ENCODE results near the gene ILRUN.

GRCh38 chr6:34714663-34715062, 18.1 kb upstream of the ILRUN start:
- TF ChIP-seq BCL11A (IDR thresholded peaks at IDR 0.05; ENCODE audit: low read depth in 2 of 2, low read length in 2 of 2) (no peak), TAF1 (IDR thresholded peaks at IDR 0.05; ENCODE audit: low read depth, low read length) (no peak), CTCF (IDR thresholded peaks at IDR 0.05; ENCODE audit: control extremely low read depth in 1 of 3, insufficient read depth in 1 of 3, low read depth in 1 of 3, low read length in 3 of 3) (no peak), POLR2A (IDR thresholded peaks at IDR 0.05; ENCODE audit: control extremely low read depth in 1 of 2, low read depth in 2 of 2, low read length in 2 of 2) (no peak), EGR1 (IDR thresholded peaks at IDR 0.05; ENCODE audit: borderline replicate concordance, low read depth, low read length) (no peak), CREB1 (IDR thresholded peaks at IDR 0.05) (no peak), POLR2AphosphoS5 (IDR thresholded peaks at IDR 0.05; ENCODE audit: low read depth, low read length) (no peak), USF2 (IDR thresholded peaks at IDR 0.05; ENCODE audit: low read length) (no peak), GABPA (IDR thresholded peaks at IDR 0.05; ENCODE audit: borderline replicate concordance, insufficient read depth, low read length) (no peak)
